Measurements from ENCODE around the gene TTC28. TPM values are rescaled to one million over a fixed set of nuclear protein-coding genes. Genes with fewer than 3 reads are reported as not detected.

The TTC28 gene
- total and polyA plus RNA-seq, 10 of the 15 experiments (the other 5 are each of a cell fraction or from before 2014, with no cell fraction given): 0.15 to 8.4 (median 1.4) TPM

DNA sequence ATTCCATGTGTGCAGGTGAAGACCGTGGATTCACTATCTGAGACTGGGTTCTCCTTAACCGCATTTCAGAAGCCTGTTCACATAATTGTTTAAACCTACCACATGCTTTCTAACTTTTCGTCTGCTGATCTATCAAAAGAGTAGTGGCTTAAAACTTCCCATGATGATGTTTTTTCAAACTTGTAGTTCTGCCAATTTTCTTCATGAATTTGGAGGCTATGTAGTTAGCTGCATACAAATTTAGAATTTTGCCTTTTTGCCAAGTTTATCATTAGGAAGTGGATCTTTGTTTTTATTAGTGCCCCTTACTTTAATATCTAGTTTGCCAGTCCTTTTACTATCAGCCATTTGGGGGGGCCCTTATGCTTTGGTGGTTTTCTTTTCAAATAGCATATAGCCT, 703.1 kb downstream of the TTC28 start:
- no TSS peak for BruUV-seq (replicated peaks)
- TF ChIP-seq ZNF24 (IDR thresholded peaks at IDR 0.05) (no peak), BHLHE40 (IDR thresholded peaks at IDR 0.05; ENCODE audit: borderline replicate concordance in 1 of 2, low read depth in 2 of 2, low read length in 1 of 2) (no peak), CREB1 (IDR thresholded peaks at IDR 0.05; ENCODE audit: low read depth) (no peak), HDAC2 (IDR thresholded peaks at IDR 0.05) (no peak), POLR2A (IDR thresholded peaks at IDR 0.05; ENCODE audit: low read depth, low read length) (no peak), SP1 (IDR thresholded peaks at IDR 0.05; ENCODE audit: low read depth, low read length) (no peak)
- TF ChIP-seq, protein P1, sequence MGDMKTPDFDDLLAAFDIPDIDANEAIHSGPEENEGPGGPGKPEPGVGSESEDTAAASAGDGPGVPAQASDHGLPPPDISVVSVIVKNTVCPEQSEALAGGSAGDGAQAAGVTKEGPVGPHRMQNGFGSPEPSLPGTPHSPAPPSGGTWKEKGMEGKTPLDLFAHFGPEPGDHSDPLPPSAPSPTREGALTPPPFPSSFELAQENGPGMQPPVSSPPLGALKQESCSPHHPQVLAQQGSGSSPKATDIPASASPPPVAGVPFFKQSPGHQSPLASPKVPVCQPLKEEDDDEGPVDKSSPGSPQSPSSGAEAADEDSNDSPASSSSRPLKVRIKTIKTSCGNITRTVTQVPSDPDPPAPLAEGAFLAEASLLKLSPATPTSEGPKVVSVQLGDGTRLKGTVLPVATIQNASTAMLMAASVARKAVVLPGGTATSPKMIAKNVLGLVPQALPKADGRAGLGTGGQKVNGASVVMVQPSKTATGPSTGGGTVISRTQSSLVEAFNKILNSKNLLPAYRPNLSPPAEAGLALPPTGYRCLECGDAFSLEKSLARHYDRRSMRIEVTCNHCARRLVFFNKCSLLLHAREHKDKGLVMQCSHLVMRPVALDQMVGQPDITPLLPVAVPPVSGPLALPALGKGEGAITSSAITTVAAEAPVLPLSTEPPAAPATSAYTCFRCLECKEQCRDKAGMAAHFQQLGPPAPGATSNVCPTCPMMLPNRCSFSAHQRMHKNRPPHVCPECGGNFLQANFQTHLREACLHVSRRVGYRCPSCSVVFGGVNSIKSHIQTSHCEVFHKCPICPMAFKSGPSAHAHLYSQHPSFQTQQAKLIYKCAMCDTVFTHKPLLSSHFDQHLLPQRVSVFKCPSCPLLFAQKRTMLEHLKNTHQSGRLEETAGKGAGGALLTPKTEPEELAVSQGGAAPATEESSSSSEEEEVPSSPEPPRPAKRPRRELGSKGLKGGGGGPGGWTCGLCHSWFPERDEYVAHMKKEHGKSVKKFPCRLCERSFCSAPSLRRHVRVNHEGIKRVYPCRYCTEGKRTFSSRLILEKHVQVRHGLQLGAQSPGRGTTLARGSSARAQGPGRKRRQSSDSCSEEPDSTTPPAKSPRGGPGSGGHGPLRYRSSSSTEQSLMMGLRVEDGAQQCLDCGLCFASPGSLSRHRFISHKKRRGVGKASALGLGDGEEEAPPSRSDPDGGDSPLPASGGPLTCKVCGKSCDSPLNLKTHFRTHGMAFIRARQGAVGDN (IDR thresholded peaks at IDR 0.05): no peak
- TF ChIP-seq, protein P2, sequence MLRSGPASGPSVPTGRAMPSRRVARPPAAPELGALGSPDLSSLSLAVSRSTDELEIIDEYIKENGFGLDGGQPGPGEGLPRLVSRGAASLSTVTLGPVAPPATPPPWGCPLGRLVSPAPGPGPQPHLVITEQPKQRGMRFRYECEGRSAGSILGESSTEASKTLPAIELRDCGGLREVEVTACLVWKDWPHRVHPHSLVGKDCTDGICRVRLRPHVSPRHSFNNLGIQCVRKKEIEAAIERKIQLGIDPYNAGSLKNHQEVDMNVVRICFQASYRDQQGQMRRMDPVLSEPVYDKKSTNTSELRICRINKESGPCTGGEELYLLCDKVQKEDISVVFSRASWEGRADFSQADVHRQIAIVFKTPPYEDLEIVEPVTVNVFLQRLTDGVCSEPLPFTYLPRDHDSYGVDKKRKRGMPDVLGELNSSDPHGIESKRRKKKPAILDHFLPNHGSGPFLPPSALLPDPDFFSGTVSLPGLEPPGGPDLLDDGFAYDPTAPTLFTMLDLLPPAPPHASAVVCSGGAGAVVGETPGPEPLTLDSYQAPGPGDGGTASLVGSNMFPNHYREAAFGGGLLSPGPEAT (IDR thresholded peaks at IDR 0.05; ENCODE audit: low read depth): no peak

More for the DNA sequence above, 703.1 kb downstream of the TTC28 start:
- POLR2A ChIA-PET: no interaction called here
- Histone ChIP-seq H3K27ac (ENCODE audit: control insufficient read depth, insufficient read depth) (no peak overlapping the region), H3K4me1 (ENCODE audit: control insufficient read depth, insufficient read depth, low read length) (no peaks in the 10 kb centered on the region), H3K27me3 (replicated peaks in 1 of 2; ENCODE audit: control insufficient read depth in 2 of 2, insufficient read depth in 2 of 2, low read length in 1 of 2) (no peaks in the 10 kb centered on the region), H3K4me3 (no peak overlapping the region), H3K79me2 (ENCODE audit: control insufficient read depth, insufficient read depth, low read length) (no peaks in the 10 kb centered on the region), H3K9me3 (replicated peaks; ENCODE audit: control insufficient read depth, insufficient read depth, low read length) (no peaks in the 10 kb centered on the region), H3K4me2 (ENCODE audit: control insufficient read depth, insufficient read depth) (no peak overlapping the region), H2AFZ (ENCODE audit: control insufficient read depth, low read depth, low read length) (no peak overlapping the region), H3K36me3 (ENCODE audit: control insufficient read depth in 2 of 2, insufficient read depth in 2 of 2, low read length in 1 of 2) (no peaks in the 10 kb centered on the region), H4K20me1 (ENCODE audit: control insufficient read depth, insufficient read depth) (no peaks in the 10 kb centered on the region), H3K9ac (ENCODE audit: control insufficient read depth, insufficient read depth, low read length) (no peak overlapping the region)
- no peak for DNase-seq (ENCODE audit: low read depth, low spot score)
- intact Hi-C loops (cut with micrococcal nuclease; ENCODE audit: unreplicated experiment) (no loop called here), in situ Hi-C loops (cut with MboI) (no loop called here)
- no peak for ATAC-seq
- SMC1A ChIA-PET (ENCODE audit: uncharacterized antibody, unreplicated experiment): no interaction called here
- no peak for FAIRE-seq
- RAD21 ChIA-PET (ENCODE audit: unreplicated experiment): no interaction called here
- WGBS (ENCODE audit: insufficient coverage, insufficient replicate concordance, low lambda C conversion rate, missing lambda C conversion rate): 71% methylated on average over 3 of the region's 3 CpGs
- CTCF ChIA-PET: no interaction called here

All from GM12878 (cell line).